Esophagus muscularis mucosa (tissue), 3 donors: Measurements from ENCODE around the gene CTNS.

Experiments used
- POLR2A ChIP-seq: fragments of 450-650 bp; IDR thresholded peaks from one replicate; pipeline ENCODE4 v1.6.1; 2017; ENCODE audit warnings: antibody characterized with exemption, moderate library complexity, mild to moderate bottlenecking, low read depth
- TF ChIP-seq, protein P1 (sequence below), 3 experiments: fragments of 200-600 bp in 2 of 3; fragments of 450-650 bp in 1 of 3; sonication (generic) in 2 of 3; IDR thresholded peaks; one replicate each; pipeline ENCODE4 v1.5.1; 2017 to 2019; ENCODE audit warnings: antibody characterized with exemption in 3 of 3, mild to moderate bottlenecking in 2 of 3, moderate library complexity in 1 of 3

GRCh38 chr17:3691617-3692067, 55.1 kb downstream of the CTNS start:
- TF ChIP-seq, protein P1, sequence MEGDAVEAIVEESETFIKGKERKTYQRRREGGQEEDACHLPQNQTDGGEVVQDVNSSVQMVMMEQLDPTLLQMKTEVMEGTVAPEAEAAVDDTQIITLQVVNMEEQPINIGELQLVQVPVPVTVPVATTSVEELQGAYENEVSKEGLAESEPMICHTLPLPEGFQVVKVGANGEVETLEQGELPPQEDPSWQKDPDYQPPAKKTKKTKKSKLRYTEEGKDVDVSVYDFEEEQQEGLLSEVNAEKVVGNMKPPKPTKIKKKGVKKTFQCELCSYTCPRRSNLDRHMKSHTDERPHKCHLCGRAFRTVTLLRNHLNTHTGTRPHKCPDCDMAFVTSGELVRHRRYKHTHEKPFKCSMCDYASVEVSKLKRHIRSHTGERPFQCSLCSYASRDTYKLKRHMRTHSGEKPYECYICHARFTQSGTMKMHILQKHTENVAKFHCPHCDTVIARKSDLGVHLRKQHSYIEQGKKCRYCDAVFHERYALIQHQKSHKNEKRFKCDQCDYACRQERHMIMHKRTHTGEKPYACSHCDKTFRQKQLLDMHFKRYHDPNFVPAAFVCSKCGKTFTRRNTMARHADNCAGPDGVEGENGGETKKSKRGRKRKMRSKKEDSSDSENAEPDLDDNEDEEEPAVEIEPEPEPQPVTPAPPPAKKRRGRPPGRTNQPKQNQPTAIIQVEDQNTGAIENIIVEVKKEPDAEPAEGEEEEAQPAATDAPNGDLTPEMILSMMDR (IDR thresholded peaks at IDR 0.05), result no peak
- no peak for TF ChIP-seq POLR2A
